GM13977 (cell line): ENCODE data around the gene CCNY.

Experiments used
- DNase-seq: peaks from one replicate; pipeline ENCODE4 v3.0.0; 2012; ENCODE audit warnings: low spot score
- CTCF ChIP-seq: IDR thresholded peaks from 2 replicates; pipeline ENCODE4 v1.5.1; 2012; ENCODE audit warnings: mild to moderate bottlenecking, control low read depth; ENCODE audit not compliant: insufficient read depth; ENCODE audit errors: extremely low read depth, missing control alignments
- in situ Hi-C: fragments of 300-500 bp; cut with MboI; formaldehyde crosslinking; loops from one replicate; pipeline ENCODE4 v1.12.0; 2022; ENCODE audit warnings: low sequenced_read_pairs, low pct_unique_long_range_greater_than_20kb, mixed read lengths, inconsistent platforms; ENCODE audit not compliant: unreplicated experiment

CCNY gene

GRCh38 chr10:35362701-35363350 is 26.5 kb downstream of the CCNY start:
- no peak for DNase-seq
- in situ Hi-C loops, result no loop called here
- TF ChIP-seq CTCF, result no peak

- no peak for TF ChIP-seq CTCF
- in situ Hi-C loops, result no loop called here
- DNase-seq, result no peak
Measured at GRCh38 chr10:35363587-35363986, 27.3 kb downstream of the CCNY start.

- TF ChIP-seq CTCF, result no peak
- in situ Hi-C loops, result no loop called here
- DNase-seq, result no peak
Measured at GRCh38 chr10:35364808-35365207, 28.5 kb downstream of the CCNY start.

GRCh38 chr10:35365994-35366393 is 29.7 kb downstream of the CCNY start:
- no peak for DNase-seq
- in situ Hi-C loops, result no loop called here
- TF ChIP-seq CTCF, result no peak

GRCh38 chr10:35367107-35367859 is 31.0 kb downstream of the CCNY start:
- in situ Hi-C loops, result no loop called here
- no peak for TF ChIP-seq CTCF

GRCh38 chr10:35367982-35368381 is 31.7 kb downstream of the CCNY start:
- in situ Hi-C loops, result no loop called here
- no peak for DNase-seq
- TF ChIP-seq CTCF, result no peak

More at GRCh38 chr10:35367107-35367859, 31.0 kb downstream of the CCNY start:
- no peak for DNase-seq
